ENCODE measurements around the gene CLDN15. TPM values are rescaled to one million over a fixed set of nuclear protein-coding genes. Genes with fewer than 3 reads are reported as not detected.
"Not testable (repeated sequence)": the region's sequence is repeated elsewhere in the genome, so short reads cannot be mapped to it uniquely, and the experiment has no call there.

CLDN15 gene
- total RNA-seq = 2.9 TPM

DNA sequence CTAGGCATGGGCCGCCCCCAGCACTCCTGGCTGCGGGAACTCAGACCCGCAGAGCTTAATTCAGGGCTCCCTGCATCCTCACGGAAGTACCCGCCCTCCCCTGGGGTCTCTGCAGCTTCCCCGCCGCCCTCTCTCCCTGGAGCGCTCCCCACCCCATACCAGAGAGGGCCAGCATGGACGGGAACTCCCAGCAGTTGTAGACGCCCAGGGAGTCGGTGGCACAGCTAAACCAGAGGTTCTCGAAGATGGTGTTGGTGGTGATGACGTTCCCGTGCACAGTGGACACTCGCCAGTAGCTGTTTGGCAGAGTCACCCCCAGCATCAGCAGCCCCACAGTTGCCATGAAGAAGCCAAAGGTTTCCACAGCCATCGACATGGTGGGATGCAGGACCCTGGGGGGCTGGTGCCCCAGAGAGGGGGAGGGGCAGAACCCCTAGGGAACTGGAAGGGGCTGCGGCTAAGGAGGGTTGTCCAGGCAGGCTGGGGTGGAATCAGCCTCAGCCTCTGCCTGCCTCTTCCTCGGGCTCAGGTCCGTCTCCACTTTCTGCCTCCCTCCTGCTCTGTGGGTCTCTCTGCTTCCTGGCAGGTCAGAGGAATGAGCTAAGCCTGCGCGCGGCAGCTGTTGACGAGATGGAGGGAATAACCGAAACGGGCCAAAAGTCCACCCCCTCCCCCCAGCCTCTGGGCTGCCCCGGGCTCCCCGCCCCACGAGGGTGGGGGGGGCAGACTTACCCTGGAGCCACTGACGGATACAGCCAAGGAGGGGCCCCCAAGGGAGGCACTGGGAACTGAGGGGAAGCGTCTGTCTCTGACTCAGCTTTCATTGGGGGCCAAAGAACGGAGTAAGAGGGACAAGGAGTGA, at the start of gene CLDN15:
Gene CLDN15 (minus strand): TSS at position 597 of the 862 bp plus-strand sequence. CDS start 221 bp downstream, at position 376.
- no peak for ATAC-seq

DNA sequence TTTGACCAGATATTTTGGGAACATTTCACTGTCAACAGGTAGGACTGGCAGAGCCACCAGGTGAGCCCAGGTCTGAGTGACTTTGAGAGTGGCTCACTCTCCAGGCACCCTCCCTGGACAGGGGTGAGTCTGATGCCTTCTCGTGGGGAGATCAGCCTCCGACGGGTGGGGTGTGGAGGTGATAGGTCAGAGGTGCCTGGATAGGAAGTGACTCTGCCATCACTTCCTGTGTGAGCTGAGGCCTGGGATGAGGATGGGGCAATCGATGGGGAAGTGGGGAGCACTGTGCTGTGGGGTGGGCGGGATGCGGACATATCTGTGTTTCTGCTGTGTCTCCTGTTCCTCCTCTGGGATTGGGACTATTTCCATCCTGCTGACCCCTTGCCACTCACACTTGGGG, 49.4 kb upstream of the CLDN15 start:
- no peak for ATAC-seq

GRCh38 chr7:101285880-101286279, 48.3 kb upstream of the CLDN15 start:
- not testable (repeated sequence) for ATAC-seq

DNA sequence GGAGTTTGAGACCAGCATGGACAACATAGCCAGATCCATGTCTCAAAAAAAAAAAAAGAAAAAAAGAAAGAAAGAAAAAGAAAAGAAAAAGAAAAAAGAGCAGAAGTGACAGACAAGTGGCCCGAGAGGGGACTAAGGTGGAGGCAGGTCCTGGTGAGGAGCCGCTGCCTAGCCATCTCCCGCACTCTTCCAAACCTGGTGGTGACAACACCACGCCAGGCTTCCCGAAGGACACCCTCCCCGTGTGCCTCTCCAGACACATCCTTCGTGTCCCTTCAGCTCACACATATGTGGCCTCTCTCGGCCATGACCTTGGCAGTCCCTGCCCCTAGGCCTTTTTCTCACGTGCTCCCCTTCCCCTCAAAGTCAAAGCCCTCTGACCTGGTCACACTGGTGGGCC, 47.6 kb upstream of the CLDN15 start:
- no peak for ATAC-seq

DNA sequence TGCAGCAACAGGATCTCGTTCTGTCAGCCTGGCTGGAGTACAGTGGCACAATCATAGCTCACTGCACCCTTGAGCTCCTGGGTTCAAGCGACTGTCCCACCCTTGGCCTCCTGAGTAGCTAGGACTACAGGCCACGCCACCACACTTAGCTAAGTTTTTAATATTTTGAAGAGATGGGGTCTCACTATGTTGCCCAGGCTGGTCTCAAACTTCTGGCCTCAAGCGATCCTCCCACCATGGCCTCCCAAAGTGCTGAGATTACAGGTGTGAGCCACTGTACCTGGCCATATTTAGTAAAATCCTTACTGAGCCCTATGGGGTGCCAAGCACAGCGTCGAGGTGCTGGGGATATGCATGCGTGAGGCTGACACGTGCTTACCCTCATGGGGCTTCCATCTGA, 43.3 kb upstream of the CLDN15 start:
- not testable (repeated sequence) for ATAC-seq

GRCh38 chr7:101278461-101279292, 41.1 kb upstream of the CLDN15 start:
- no peak for ATAC-seq

DNA sequence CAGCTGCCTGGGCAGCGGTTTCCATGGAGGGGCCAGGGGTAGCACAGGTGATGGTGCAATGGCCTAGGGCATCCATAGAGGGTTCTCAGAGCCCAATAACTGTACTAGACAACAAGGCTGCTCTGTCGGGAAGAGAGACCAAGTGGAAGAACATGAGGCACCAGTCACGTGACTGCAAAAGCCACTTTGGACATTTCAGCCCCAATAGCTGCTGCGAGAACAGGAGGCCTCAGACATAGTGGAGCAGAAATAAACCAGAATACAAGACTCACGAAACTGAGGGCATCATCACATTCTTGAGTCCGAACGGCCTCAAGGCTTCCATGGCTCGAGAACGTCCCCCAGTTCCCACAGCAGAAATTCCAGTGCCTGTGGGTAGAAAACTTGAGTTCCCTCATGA, 39.6 kb upstream of the CLDN15 start:
- no peak for ATAC-seq

DNA sequence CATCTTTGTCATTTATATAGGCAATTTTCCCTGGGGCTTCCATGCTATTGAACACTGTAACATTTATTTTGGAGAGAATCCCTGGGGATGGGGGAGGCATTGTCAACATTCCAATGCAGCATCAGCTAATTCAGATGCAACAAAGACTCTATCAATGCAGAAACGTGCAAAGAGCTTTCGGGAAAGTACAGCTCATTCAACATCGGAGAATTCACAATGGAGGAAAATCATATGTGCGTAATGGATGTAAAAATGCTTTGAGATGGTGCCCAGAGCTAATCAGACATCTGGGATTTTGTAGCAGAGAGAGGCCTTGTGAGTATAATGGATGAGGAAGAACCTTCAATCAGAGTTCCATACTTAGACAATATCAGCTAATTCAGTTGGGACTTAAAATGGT, 35.6 kb upstream of the CLDN15 start:
- no peak for ATAC-seq

DNA sequence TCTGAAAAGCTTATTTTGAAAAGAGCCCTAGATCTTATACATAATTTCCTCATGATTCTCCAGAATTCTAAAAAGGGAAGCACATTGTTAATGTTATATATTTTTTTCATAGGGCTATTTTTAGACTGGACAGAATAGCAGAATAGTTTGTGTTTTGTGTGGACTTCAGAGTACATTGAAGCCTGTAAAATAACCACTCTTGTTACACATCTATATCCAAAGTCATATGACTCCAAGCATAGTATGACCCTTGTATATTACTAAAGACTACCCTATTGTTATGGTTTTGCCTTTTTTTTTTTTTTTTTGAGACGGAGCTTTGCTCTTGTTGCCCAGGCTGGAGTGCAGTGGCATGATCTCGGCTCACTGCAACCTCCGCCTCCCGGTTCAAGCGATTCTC, 33.4 kb upstream of the CLDN15 start:
- ATAC-seq = no peak

GRCh38 chr7:101269664-101270063, 32.1 kb upstream of the CLDN15 start:
- ATAC-seq = no peak

GRCh38 chr7:101265622-101266516, 28.3 kb upstream of the CLDN15 start:
- no peak for ATAC-seq

DNA sequence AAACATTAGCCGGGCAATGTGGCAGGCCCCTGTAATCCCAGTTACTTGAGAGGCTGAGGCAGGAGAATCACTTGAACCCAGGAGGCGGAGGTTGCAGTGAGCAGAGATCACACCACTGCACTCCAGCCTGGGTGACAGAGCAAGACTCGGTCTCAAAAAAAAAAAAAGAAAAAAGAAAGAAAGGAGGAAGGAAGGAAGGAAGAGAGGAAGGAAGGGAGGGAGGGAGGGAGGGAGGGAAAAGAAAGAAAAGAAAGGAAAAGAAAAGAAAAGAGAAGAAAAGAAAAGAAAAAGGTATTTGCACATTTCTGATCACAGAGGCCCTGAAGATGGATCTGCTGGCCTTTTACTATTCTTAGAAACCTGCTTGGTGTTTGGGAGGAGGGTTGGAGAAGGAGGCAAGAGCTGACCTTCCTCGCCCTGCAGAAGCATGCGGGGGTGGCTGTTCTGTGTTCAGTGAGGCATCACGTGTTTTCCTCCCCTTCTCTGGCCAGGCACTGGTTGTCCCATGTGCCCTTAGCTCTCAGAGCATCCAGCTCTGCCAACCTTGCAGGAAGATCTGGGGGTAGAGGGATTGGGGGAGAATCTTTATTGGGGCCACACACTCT, 26.6 kb upstream of the CLDN15 start:
- not testable (repeated sequence) for ATAC-seq

DNA sequence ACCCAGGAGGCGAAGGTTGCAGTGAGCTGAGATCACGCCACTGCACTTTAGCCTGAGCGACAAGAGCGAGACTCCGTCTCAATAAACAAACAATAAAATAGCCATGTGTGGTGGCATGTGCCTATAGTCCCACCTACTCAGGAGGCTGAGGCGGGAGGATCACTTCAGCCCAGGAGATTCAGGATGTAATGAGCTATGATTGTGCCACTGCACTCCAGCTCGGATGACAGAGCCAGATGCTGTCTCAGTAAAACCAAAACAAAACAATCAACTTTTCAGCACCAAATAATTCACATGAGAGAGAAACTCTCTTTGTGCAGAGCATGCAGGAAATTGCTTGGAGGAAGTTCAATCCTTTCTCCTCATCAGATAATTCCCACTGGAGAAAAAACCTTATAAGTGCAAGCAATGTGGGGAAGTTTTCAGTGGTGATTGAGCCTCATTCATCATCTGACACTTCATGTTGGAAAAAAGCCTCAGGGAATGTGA, 20.7 kb upstream of the CLDN15 start:
- ATAC-seq = no peak

- ATAC-seq = no peak
Observed at GRCh38 chr7:101255796-101256195, 18.2 kb upstream of the CLDN15 start.

GRCh38 chr7:101253199-101253598, 15.6 kb upstream of the CLDN15 start:
- ATAC-seq = not testable (repeated sequence)

DNA sequence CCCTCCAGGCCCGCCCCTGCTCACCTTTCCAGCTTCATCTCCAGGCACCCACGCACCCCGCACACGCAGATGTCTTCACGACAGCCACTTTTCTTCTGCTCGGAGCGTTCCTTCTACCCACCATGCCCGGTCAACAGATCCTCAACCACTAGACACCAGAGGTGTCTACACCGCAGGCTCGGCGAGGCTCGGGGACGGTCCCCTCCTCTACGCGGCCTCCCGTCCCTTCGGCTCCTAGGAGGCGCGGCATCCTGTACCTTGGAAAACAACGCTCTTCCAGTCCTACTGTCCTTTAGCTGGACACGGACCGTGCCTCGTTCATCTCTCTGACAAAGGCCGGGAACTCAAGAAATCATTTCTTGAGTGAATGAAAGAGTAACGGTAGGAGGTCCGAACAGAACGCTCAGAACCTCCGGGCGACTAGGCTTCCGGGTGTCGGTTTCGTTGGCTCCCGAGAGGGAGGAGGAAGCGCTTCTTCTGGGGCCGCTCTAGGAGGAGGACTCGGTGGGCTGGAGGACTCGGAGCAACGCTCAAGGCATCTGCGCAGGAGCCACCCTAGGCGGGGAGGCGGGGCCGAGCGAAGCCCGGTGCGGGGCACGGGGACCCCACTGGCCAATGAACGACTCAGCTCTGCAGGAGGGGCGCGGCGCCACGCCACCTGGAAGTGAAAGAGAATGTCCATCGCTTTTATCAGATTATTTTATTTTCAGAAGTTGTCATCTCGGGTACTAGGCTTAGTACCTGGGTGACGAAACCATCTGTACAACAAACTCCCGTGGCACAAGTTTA, 14.5 kb upstream of the CLDN15 start:
- peak; percentile 100 for ATAC-seq

DNA sequence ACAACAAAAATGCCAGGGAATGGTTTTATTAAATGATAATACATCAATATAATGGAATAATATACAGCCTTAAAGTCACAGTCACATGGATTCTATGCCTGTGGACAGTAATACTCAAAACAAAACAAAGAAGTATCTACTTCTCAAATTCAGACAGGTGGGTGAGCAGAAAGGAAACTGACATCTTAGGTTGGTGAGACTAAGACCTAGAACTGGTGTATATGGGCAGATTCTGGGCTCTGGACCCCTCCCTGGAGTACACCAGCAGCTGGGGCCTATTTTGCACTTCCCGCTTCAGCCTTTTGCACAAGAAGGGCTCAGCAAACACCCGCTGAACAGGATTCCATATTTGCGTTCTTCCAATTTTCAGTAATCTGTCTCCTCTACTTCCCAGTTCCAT, 12.7 kb upstream of the CLDN15 start:
- no peak for ATAC-seq

DNA sequence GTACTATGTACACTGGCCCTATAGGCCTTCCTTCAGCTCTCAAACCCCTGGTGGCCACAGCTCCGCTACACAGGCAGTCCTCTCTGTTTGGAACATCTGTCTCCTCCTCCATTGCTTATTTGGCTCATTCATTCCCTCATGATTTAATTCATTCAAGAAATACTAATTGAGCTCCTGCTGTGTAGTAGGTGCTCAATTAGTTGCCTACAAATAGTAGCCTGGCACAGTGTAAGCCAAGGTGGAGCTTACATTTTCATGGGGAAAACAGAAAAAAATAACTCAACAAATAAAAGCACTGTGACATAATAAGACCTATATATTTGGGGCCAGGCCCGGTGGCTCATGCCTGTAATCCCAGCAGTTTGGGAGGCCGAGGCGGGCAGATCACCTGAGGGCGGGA, 10.7 kb upstream of the CLDN15 start:
- no peak for ATAC-seq

DNA sequence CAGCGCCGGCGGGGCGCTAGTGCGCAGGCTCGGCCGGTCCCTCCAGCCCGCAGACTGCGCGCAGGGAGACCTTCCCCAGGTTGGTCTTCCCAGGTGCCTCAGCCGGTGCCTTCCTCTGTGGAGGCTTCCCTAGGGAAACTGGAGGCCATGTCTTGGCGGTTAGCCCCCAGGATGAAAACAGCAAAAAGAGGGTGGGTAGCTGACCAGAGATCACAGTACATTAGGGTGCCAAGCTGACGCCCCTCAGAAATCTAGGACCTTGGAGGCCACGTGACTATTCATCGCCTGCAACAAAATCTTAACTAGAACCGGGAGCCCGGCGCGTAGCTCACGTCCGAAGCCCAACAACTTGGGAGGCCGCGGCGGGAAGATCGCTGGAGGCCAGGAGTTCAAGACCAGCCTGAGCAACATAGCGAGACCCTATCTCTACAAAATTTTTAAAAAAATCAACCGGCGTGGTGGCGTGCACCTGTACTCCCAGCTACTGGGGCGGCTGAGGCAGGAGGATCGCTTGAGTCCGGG, 7.6 kb upstream of the CLDN15 start:
- ATAC-seq = no peak

DNA sequence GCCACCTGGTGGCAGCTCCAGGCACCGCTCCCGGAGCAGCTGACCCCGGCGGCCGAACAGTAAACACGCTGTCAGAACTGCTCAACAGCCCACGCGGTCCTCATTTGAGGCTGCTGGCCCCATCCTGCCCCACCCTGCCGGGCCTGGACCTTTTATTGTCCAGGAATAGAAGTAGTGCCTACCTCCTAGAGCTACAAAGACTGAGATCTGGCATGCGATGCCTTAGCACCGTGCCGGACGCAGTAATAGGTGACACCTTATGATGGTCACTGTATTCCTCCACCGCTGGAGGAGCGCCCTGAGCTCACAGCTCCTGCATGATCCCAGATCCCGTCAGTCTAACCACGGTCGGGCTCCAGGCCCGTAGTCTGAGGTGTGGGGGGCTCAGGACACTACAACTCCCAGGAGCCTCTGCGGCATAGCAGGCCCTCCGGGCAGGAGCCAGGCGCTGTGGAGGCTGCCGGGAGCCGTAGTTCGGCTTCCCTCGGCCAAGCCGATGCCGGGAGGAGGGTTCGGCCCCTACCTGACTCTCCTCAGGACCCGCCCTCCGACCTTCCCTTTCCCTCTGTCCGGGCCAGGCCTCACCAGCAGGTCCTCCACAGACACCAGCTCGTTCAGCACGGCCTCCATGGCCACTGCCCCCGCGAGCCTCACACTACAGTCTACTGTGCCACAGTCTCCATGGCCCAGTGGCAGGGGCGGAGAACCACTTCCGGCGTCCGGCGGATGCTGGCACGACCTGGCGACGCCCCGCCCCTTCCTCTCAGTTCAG, 7.0 kb upstream of the CLDN15 start, which contains the start of gene FIS1:
Gene FIS1 (minus strand): TSS at position 707 of the 772 bp plus-strand sequence. CDS start 77 bp downstream, at position 630.
- peak; percentile 94 for ATAC-seq

Data from esophagus mucosa (tissue), 1 donor.